ENCODE measurements around the gene RPE65.

RPE65 gene

DNA sequence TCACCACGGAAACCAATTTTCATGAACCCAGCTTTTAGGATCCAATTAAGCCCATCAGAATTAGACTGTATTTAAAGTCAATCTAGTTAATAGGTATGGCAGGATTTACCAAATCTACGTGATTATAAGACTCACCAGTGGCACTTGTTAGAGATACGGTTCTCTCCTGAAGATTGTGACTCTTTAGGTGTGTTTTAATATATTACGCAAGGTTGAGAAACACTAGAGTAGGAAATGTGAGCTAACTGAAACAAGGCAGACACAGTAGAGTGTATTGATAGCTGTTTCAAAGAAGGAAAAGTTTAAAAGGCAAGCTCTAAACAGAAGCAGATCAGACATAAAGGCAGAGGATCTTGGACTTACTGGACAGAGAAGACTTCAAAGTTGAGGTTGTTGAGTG, 11.2 kb upstream of the RPE65 start:
- ATAC-seq (ENCODE audit: insufficient read depth, low read depth) (no peak), DNase-seq (no peak)
- Histone ChIP-seq H3K36me3 (ENCODE audit: insufficient read depth, low read length) (no peaks in the 10 kb centered on the region), H3K4me3 (ENCODE audit: low read depth in 1 of 2, low read length in 2 of 2) (no peak overlapping the region), H3K79me2 (ENCODE audit: insufficient read depth, low read length) (no peaks in the 10 kb centered on the region), H3K9ac (ENCODE audit: low read depth, low read length) (no peak overlapping the region), H3K27me3 (ENCODE audit: insufficient read depth, low read length, poor library complexity) (peaks cover 4% of the 10 kb centered on the region), H3K4me2 (ENCODE audit: insufficient read depth, low read length) (no peak overlapping the region), H3K27ac (ENCODE audit: low read length) (no peak overlapping the region), H2AFZ (ENCODE audit: low read depth, low read length) (no peak overlapping the region), H3K4me1 (ENCODE audit: insufficient read depth, low read length) (no peaks in the 10 kb centered on the region), H3K9me3 (ENCODE audit: insufficient read depth, low read length, severe bottlenecking) (no peaks in the 10 kb centered on the region), H4K20me1 (ENCODE audit: insufficient read depth, low read length) (no peaks in the 10 kb centered on the region)
- TF ChIP-seq, protein P1, sequence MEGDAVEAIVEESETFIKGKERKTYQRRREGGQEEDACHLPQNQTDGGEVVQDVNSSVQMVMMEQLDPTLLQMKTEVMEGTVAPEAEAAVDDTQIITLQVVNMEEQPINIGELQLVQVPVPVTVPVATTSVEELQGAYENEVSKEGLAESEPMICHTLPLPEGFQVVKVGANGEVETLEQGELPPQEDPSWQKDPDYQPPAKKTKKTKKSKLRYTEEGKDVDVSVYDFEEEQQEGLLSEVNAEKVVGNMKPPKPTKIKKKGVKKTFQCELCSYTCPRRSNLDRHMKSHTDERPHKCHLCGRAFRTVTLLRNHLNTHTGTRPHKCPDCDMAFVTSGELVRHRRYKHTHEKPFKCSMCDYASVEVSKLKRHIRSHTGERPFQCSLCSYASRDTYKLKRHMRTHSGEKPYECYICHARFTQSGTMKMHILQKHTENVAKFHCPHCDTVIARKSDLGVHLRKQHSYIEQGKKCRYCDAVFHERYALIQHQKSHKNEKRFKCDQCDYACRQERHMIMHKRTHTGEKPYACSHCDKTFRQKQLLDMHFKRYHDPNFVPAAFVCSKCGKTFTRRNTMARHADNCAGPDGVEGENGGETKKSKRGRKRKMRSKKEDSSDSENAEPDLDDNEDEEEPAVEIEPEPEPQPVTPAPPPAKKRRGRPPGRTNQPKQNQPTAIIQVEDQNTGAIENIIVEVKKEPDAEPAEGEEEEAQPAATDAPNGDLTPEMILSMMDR (IDR thresholded peaks at IDR 0.05; ENCODE audit: borderline replicate concordance, extremely low read depth, low read length, poor library complexity, severe bottlenecking) = no peak
- TF ChIP-seq EZH2 (IDR thresholded peaks at IDR 0.05; ENCODE audit: borderline replicate concordance, low read depth, low read length, severe bottlenecking) = no peak

DNA sequence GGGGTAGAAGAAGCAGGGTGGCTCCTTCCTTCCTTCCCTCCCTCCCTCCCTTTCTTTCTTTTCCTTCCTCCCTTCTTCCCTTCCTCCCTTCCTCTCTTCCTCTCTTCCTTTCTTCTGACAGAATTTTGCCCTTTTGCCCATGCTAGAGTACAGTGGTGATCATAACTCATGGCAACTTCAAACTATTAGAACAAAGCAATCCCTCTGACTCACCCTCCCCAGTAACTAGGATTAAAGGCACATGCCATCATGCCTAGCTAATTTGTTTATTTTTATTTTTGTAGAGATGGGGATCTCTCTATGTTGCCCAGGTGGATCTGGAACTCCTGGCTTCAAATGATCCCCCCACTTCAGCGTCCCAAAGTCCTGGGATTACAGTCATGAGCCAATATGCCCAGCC, 10.0 kb upstream of the RPE65 start:
- Histone ChIP-seq H3K9ac (ENCODE audit: low read depth, low read length) (no peak overlapping the region), H3K36me3 (ENCODE audit: insufficient read depth, low read length) (no peaks in the 10 kb centered on the region), H2AFZ (ENCODE audit: low read depth, low read length) (no peak overlapping the region), H3K4me3 (ENCODE audit: low read depth in 1 of 2, low read length in 2 of 2) (no peak overlapping the region), H4K20me1 (ENCODE audit: insufficient read depth, low read length) (no peaks in the 10 kb centered on the region), H3K27me3 (ENCODE audit: insufficient read depth, low read length, poor library complexity) (peaks cover 4% of the 10 kb centered on the region), H3K4me2 (ENCODE audit: insufficient read depth, low read length) (no peak overlapping the region), H3K9me3 (ENCODE audit: insufficient read depth, low read length, severe bottlenecking) (no peaks in the 10 kb centered on the region), H3K4me1 (ENCODE audit: insufficient read depth, low read length) (no peaks in the 10 kb centered on the region), H3K79me2 (ENCODE audit: insufficient read depth, low read length) (no peaks in the 10 kb centered on the region), H3K27ac (ENCODE audit: low read length) (no peak overlapping the region)
- no peak for ATAC-seq (ENCODE audit: insufficient read depth, low read depth)
- TF ChIP-seq EZH2 (IDR thresholded peaks at IDR 0.05; ENCODE audit: borderline replicate concordance, low read depth, low read length, severe bottlenecking) = no peak
- TF ChIP-seq, protein P1 (IDR thresholded peaks at IDR 0.05; ENCODE audit: borderline replicate concordance, extremely low read depth, low read length, poor library complexity, severe bottlenecking) = no peak
- DNase-seq = no peak

DNA sequence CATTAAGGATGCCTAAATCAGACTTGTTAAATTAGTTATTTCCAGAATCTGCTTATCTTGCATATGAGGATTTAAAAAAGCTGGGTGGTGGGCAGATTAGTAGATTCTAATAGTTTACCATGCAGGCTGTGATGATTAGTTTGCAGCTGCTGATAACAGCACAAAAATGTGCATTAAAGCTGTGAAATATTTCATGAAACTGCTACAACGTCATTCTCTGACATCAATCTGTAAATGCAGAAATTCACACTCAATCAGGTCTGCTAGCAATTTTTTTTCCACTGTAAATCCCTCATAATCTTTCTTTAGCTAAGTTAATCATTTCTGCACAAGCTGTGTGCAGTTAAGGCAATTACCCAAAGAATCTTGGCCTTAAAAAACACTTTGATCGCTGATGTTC, 9.3 kb upstream of the RPE65 start:
- Histone ChIP-seq H3K9me3 (ENCODE audit: insufficient read depth, low read length, severe bottlenecking) (no peaks in the 10 kb centered on the region), H3K79me2 (ENCODE audit: insufficient read depth, low read length) (no peaks in the 10 kb centered on the region), H2AFZ (ENCODE audit: low read depth, low read length) (no peak overlapping the region), H3K4me3 (ENCODE audit: low read depth in 1 of 2, low read length in 2 of 2) (no peak overlapping the region), H3K4me2 (ENCODE audit: insufficient read depth, low read length) (no peak overlapping the region), H3K9ac (ENCODE audit: low read depth, low read length) (no peak overlapping the region), H3K4me1 (ENCODE audit: insufficient read depth, low read length) (no peaks in the 10 kb centered on the region), H3K27me3 (ENCODE audit: insufficient read depth, low read length, poor library complexity) (peaks cover 4% of the 10 kb centered on the region), H3K36me3 (ENCODE audit: insufficient read depth, low read length) (no peaks in the 10 kb centered on the region), H3K27ac (ENCODE audit: low read length) (no peak overlapping the region), H4K20me1 (ENCODE audit: insufficient read depth, low read length) (no peaks in the 10 kb centered on the region)
- no peak for TF ChIP-seq EZH2 (IDR thresholded peaks at IDR 0.05; ENCODE audit: borderline replicate concordance, low read depth, low read length, severe bottlenecking)
- TF ChIP-seq, protein P1 (IDR thresholded peaks at IDR 0.05; ENCODE audit: borderline replicate concordance, extremely low read depth, low read length, poor library complexity, severe bottlenecking) = no peak
- DNase-seq (no peak), ATAC-seq (ENCODE audit: insufficient read depth, low read depth) (no peak)

DNA sequence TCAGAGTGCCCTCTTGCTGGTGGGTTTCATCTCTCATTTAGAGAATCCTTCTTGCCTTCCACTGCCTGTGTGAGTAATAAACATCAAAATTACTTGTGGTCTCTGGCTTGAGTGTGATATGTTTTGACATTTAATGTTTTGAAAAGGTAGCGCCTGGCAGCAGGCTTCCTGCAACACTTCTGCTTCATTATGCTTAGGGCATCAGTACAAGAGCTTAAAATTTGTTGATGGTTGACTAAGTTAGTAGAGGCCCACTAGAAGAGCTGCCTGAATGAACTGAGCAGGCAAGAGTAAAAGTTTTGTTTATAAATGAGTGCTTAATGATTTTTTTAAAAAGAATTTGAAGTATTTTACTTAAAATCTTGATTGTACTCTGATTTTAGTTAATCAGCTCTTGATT, 6.4 kb upstream of the RPE65 start:
- ATAC-seq (ENCODE audit: insufficient read depth, low read depth) (no peak), DNase-seq (no peak)
- H3K4me3 ChIP-seq (ENCODE audit: low read depth in 1 of 2, low read length in 2 of 2) = no peak overlapping the region
- no peak overlapping the region for H3K4me2 ChIP-seq (ENCODE audit: insufficient read depth, low read length)
- no peaks in the 10 kb centered on the region for H4K20me1 ChIP-seq (ENCODE audit: insufficient read depth, low read length)
- H3K36me3 ChIP-seq (ENCODE audit: insufficient read depth, low read length) = no peaks in the 10 kb centered on the region
- no peak overlapping the region for H3K27ac ChIP-seq (ENCODE audit: low read length)
- H3K9me3 ChIP-seq (ENCODE audit: insufficient read depth, low read length, severe bottlenecking) = no peaks in the 10 kb centered on the region
- no peak overlapping the region for H2AFZ ChIP-seq (ENCODE audit: low read depth, low read length)
- no peak overlapping the region for H3K9ac ChIP-seq (ENCODE audit: low read depth, low read length)
- peaks cover 4% of the 10 kb centered on the region for H3K27me3 ChIP-seq (ENCODE audit: insufficient read depth, low read length, poor library complexity)
- no peak for TF ChIP-seq EZH2 (IDR thresholded peaks at IDR 0.05; ENCODE audit: borderline replicate concordance, low read depth, low read length, severe bottlenecking)
- TF ChIP-seq, protein P1 (IDR thresholded peaks at IDR 0.05; ENCODE audit: borderline replicate concordance, extremely low read depth, low read length, poor library complexity, severe bottlenecking) = no peak
- H3K4me1 ChIP-seq (ENCODE audit: insufficient read depth, low read length) = no peaks in the 10 kb centered on the region
- H3K79me2 ChIP-seq (ENCODE audit: insufficient read depth, low read length) = no peaks in the 10 kb centered on the region

Measured in DND-41 (cell line).